HepG2 (cell line): ENCODE measurements around the gene TMC8. TPM values are rescaled to one million over a fixed set of nuclear protein-coding genes. Genes with fewer than 3 reads are reported as not detected.
A peak's percentile ranks its signal among the peaks of the same experiment; 100 is the strongest.

Experiments used
- EED ChIP-seq: sonication (generic); formaldehyde crosslinking; IDR thresholded peaks from 2 replicates; pipeline ENCODE4 v1.5.0; 2020; ENCODE audit warnings: mild to moderate bottlenecking, missing genetic modification reagents
- ELF3 ChIP-seq: IDR thresholded peaks from 2 replicates; pipeline ENCODE4 v1.6.1; 2016; ENCODE audit warnings: missing genetic modification reagents, missing compliant biosample characterization
- FOSL2 ChIP-seq: sonication (generic); formaldehyde crosslinking; IDR thresholded peaks from 2 replicates; pipeline ENCODE4 v1.4.0; 2020; ENCODE audit warnings: missing genetic modification reagents
- GATA4 ChIP-seq: sonication (generic); IDR thresholded peaks from 2 replicates; pipeline ENCODE4 v1.6.1; 2016; ENCODE audit warnings: antibody characterized with exemption, low read depth, borderline replicate concordance
- HHEX ChIP-seq: IDR thresholded peaks from 2 replicates; pipeline ENCODE4 v1.6.1; 2016; ENCODE audit warnings: control low read depth
- HNRNPH1 ChIP-seq: fragments of 200-400 bp; formaldehyde crosslinking; optimal IDR thresholded peaks from 2 replicates; pipeline ENCODE3; 2017; ENCODE audit warnings: mild to moderate bottlenecking, low read depth, low read length
- MLLT10 ChIP-seq: sonication (generic); formaldehyde crosslinking; IDR thresholded peaks from 2 replicates; pipeline ENCODE4 v1.4.0; 2020; ENCODE audit warnings: missing genetic modification reagents
- NCOR1 ChIP-seq: fragments of 200-600 bp; sonication (generic); IDR thresholded peaks from 2 replicates; pipeline ENCODE4 v1.7.0; 2017; ENCODE audit warnings: antibody characterized with exemption, low read length, borderline replicate concordance
- NFRKB ChIP-seq: fragments of 450-650 bp; IDR thresholded peaks from 2 replicates; pipeline ENCODE4 v1.6.1; 2017
- PLRG1 ChIP-seq: fragments of 450-650 bp; conservative IDR thresholded peaks from 2 replicates; pipeline ENCODE4 v1.6.1; 2016
- PRDM15 ChIP-seq: sonication (generic); formaldehyde crosslinking; IDR thresholded peaks from 2 replicates; pipeline ENCODE4 v1.4.0; 2020; ENCODE audit warnings: missing genetic modification reagents
- STAG1 ChIP-seq: sonication (generic); formaldehyde crosslinking; IDR thresholded peaks from 2 replicates; pipeline ENCODE4 v1.4.0; 2020; ENCODE audit warnings: missing genetic modification reagents
- TFDP1 ChIP-seq: IDR thresholded peaks from 2 replicates; pipeline ENCODE4 v1.6.1; 2016; ENCODE audit warnings: missing compliant biosample characterization, missing genetic modification reagents, borderline replicate concordance
- UBTF ChIP-seq: sonication (generic); formaldehyde crosslinking; IDR thresholded peaks from 2 replicates; pipeline ENCODE4 v1.4.0; 2020; ENCODE audit warnings: mild to moderate bottlenecking, missing genetic modification reagents
- YEATS2 ChIP-seq: sonication (generic); formaldehyde crosslinking; IDR thresholded peaks from 2 replicates; pipeline ENCODE4 v1.4.0; 2020; ENCODE audit warnings: missing genetic modification reagents, borderline replicate concordance
- ZFP41 ChIP-seq: sonication (generic); formaldehyde crosslinking; IDR thresholded peaks from 2 replicates; pipeline ENCODE4 v1.4.0; 2020; ENCODE audit warnings: mild to moderate bottlenecking, missing genetic modification reagents, borderline replicate concordance
- ZNF124 ChIP-seq: sonication (generic); formaldehyde crosslinking; IDR thresholded peaks from 2 replicates; pipeline ENCODE4 v1.4.0; 2020; ENCODE audit warnings: missing genetic modification reagents
- ZNF256 ChIP-seq: sonication (generic); formaldehyde crosslinking; conservative IDR thresholded peaks from 2 replicates; pipeline ENCODE4 v1.4.0; 2020; ENCODE audit warnings: missing genetic modification reagents
- ZNF350 ChIP-seq: sonication (generic); formaldehyde crosslinking; IDR thresholded peaks from 2 replicates; pipeline ENCODE4 v1.4.0; 2020; ENCODE audit warnings: mild to moderate bottlenecking, low read depth, missing genetic modification reagents, borderline replicate concordance
- ZNF652 ChIP-seq: IDR thresholded peaks from 2 replicates; pipeline ENCODE4 v1.6.1; 2016; ENCODE audit warnings: low read depth, borderline replicate concordance
- ZNF709 ChIP-seq: sonication (generic); formaldehyde crosslinking; IDR thresholded peaks from 2 replicates; pipeline ENCODE4 v1.5.0; 2020; ENCODE audit warnings: mild to moderate bottlenecking, missing genetic modification reagents
- ZNF713 ChIP-seq: sonication (generic); formaldehyde crosslinking; IDR thresholded peaks from 2 replicates; pipeline ENCODE4 v1.4.0; 2020; ENCODE audit warnings: mild to moderate bottlenecking, missing genetic modification reagents
- ZUFSP ChIP-seq: sonication (generic); formaldehyde crosslinking; IDR thresholded peaks from 2 replicates; pipeline ENCODE4 v1.9.0; 2021; ENCODE audit warnings: missing genetic modification reagents, mild to moderate bottlenecking, borderline replicate concordance
- polyA plus RNA-seq, 8 experiments: library from polyadenylated mRNA; depleted of rRNA in 3 of 8; stranded (reverse) in 7 of 8; unstranded in 1 of 8; fragments of >200 nt; fragmentation: Illumina TruSeq in 4 of 8; extraction: Trizol in 4 of 8; gene quantifications; 2 replicates each; pipeline versions ENCODE4 v1.2.1 to v1.2.3, GENCODE V29; 2011 to 2016; ENCODE audit warnings: low read depth in 4 of 8, missing spikeins in 1 of 8, mixed read lengths in 1 of 8; ENCODE audit not compliant: insufficient read depth in 1 of 8
- total RNA-seq, 5 experiments: library from RNA; depleted of rRNA; stranded (reverse); fragments of >200 nt; fragmentation: Illumina TruSeq; extraction: Trizol; gene quantifications; 2 replicates each; pipeline ENCODE4 v1.2.3, GENCODE V29; 2016; ENCODE audit warnings: low read depth in 1 of 5

TMC8 gene
- total and polyA plus RNA-seq, 2 of the 13 experiments (the other 11 are each of a cell fraction or from before 2014, with no cell fraction given), result 0.53 to 7.8 TPM

GRCh38 chr17:78137392-78138203, 7.0 kb downstream of the TMC8 start (continued):
- TF ChIP-seq PRDM15 (CRISPR knock-in tag), result no peak
- no peak for TF ChIP-seq MLLT10 (CRISPR knock-in tag)
- no peak for TF ChIP-seq FOSL2 (CRISPR knock-in tag)
- no peak for TF ChIP-seq HNRNPH1
- 0 out of 2 replicates have a peak, but pooled peaks have one; percentile 23 for TF ChIP-seq TFDP1
- no peak for TF ChIP-seq NCOR1
- TF ChIP-seq ZNF709 (CRISPR knock-in tag), result no peak
- TF ChIP-seq EED (CRISPR knock-in tag), result no peak; the same call in 1 of the 2 replicates
- no peak for TF ChIP-seq ZNF124 (CRISPR knock-in tag)
- no peak; the same call in 1 of the 2 replicates for TF ChIP-seq ZFP41
- TF ChIP-seq HHEX, result no peak
- no peak for TF ChIP-seq GATA4
- TF ChIP-seq ZNF256 (CRISPR knock-in tag), result no peak
- peak; percentile 38 for TF ChIP-seq ELF3 (CRISPR knock-in tag)
- TF ChIP-seq STAG1, result peak; percentile 61
- TF ChIP-seq ZNF713, result no peak
- TF ChIP-seq ZUFSP, result no peak
- no peak for TF ChIP-seq PLRG1
- TF ChIP-seq ZNF350 (CRISPR knock-in tag), result peak; percentile 33; the same call in 1 of the 2 replicates
- TF ChIP-seq UBTF (CRISPR knock-in tag), result no peak; the same call in none of the 2 replicates
- TF ChIP-seq YEATS2 (CRISPR knock-in tag), result no peak
- TF ChIP-seq NFRKB, result no peak
- TF ChIP-seq ZNF652 (CRISPR knock-in tag), result no peak
